B cell (primary cell): ENCODE results near the gene PAQR5. TPM values are rescaled to one million over a fixed set of nuclear protein-coding genes. Genes with fewer than 3 reads are reported as not detected.

Experiments used
- ATAC-seq: fragments of 200-7000 bp; cut with Tn5 transposase; one replicate; pipeline ENCODE4 v1.10.0; 2021; ENCODE audit warnings: low read depth, mild to moderate bottlenecking, moderate number of reproducible peaks, moderate library complexity
- CTCF ChIA-PET: fragments of 350-600 bp; sonication (Branson Sonifier 250); formaldehyde crosslinking; loops from one replicate; lab custom pipeline; 2021; ENCODE audit warnings: antibody characterized with exemption, inconsistent platforms; lab: Charles Lee
- POLR2A ChIA-PET: fragments of 350-600 bp; sonication (Branson Sonifier 250); formaldehyde crosslinking; loops from one replicate; lab custom pipeline; 2021; ENCODE audit warnings: antibody characterized with exemption; lab: Charles Lee
- DNase-seq: peaks from one replicate; pipeline ENCODE4 v3.0.0; 2013
- H2AFZ ChIP-seq: 2 replicates; pipeline ENCODE4 v1.6.1; 2012; ENCODE audit warnings: mild to moderate bottlenecking, low read depth, low read length; ENCODE audit not compliant: insufficient read depth, poor library complexity, severe bottlenecking
- H3K27ac ChIP-seq, 2 donors: 1 replicate in 1 of 2; 2 replicates in 1 of 2; pipeline ENCODE4 v1.5.1; 2012 to 2013; ENCODE audit warnings: low read length in 2 of 2, mild to moderate bottlenecking in 2 of 2, moderate library complexity in 1 of 2
- H3K27me3 ChIP-seq, 4 experiments: fragments of 200-600 bp in 1 of 4; sonication (generic) in 1 of 4; replicated peaks in 1 of 4; 1 replicate in 2 of 4; 2 replicates in 2 of 4; pipeline versions ENCODE4 v1.6.1 to v1.7.0; 2013 to 2016; ENCODE audit warnings: low read length in 3 of 4, mild to moderate bottlenecking in 2 of 4, mixed read lengths in 1 of 4, moderate library complexity in 1 of 4; ENCODE audit not compliant: insufficient read depth in 4 of 4, control insufficient read depth in 3 of 4; ENCODE audit errors: control extremely low read depth in 1 of 4
- H3K36me3 ChIP-seq, 2 experiments: replicated peaks in 1 of 2; 1 replicate in 1 of 2; 2 replicates in 1 of 2; pipeline versions ENCODE4 v1.6.1 to v1.7.1; 2013; ENCODE audit warnings: low read length in 1 of 2; ENCODE audit not compliant: insufficient read depth in 2 of 2, control insufficient read depth in 1 of 2; ENCODE audit errors: control extremely low read depth in 1 of 2, extremely low read depth in 1 of 2
- H3K4me1 ChIP-seq, 2 donors: fragments of 200-600 bp in 1 of 2; sonication (generic) in 1 of 2; 1 replicate in 1 of 2; 2 replicates in 1 of 2; pipeline versions ENCODE4 v1.5.1 to v1.6.1; 2013 to 2017; ENCODE audit warnings: low read length in 2 of 2; ENCODE audit not compliant: control insufficient read depth in 2 of 2, insufficient read depth in 2 of 2
- H3K4me2 ChIP-seq: replicated peaks from 2 replicates; pipeline ENCODE3; 2012; ENCODE audit warnings: mild to moderate bottlenecking, low read depth, low read length; ENCODE audit not compliant: poor library complexity, severe bottlenecking
- H3K4me3 ChIP-seq, 5 experiments: fragments of 200-600 bp in 1 of 5; sonication (generic) in 1 of 5; 1 replicate in 3 of 5; 2 replicates in 2 of 5; pipeline versions ENCODE4 v1.5.1 to v1.7.0; 2011 to 2016; ENCODE audit warnings: low read length in 4 of 5, mild to moderate bottlenecking in 4 of 5, low read depth in 2 of 5, control low read depth in 1 of 5, moderate library complexity in 1 of 5; ENCODE audit not compliant: insufficient read depth in 1 of 5; ENCODE audit errors: control extremely low read depth in 1 of 5, extremely low read depth in 1 of 5
- H3K79me2 ChIP-seq: fragments of 200-600 bp; sonication (generic); one replicate; pipeline ENCODE4 v1.6.0; 2016; ENCODE audit warnings: low read length; ENCODE audit not compliant: control insufficient read depth, insufficient read depth
- H3K9ac ChIP-seq: fragments of 200-600 bp; sonication (generic); 2 replicates; pipeline ENCODE4 v1.6.1; 2017; ENCODE audit warnings: mild to moderate bottlenecking, low read length, moderate library complexity
- H3K9me3 ChIP-seq, 3 donors: one replicate each; pipeline versions ENCODE4 v1.6.1 to v1.7.1; 2013; ENCODE audit warnings: low read length in 2 of 3; ENCODE audit not compliant: control insufficient read depth in 2 of 3, insufficient read depth in 1 of 3; ENCODE audit errors: control extremely low read depth in 1 of 3
- H4K20me1 ChIP-seq: 2 replicates; pipeline ENCODE4 v1.6.0; 2012; ENCODE audit warnings: mild to moderate bottlenecking, low read length; ENCODE audit not compliant: insufficient read depth, control insufficient read depth, poor library complexity, severe bottlenecking
- H3K27ac Mint-ChIP-seq: one replicate; pipeline ENCODE4 v1.8.0; 2021; ENCODE audit warnings: mixed read lengths
- H3K27me3 Mint-ChIP-seq: one replicate; pipeline ENCODE4 v1.8.0; 2021; ENCODE audit warnings: mixed read lengths
- H3K4me1 Mint-ChIP-seq: one replicate; pipeline ENCODE4 v1.8.0; 2021; ENCODE audit warnings: mixed read lengths
- H3K4me3 Mint-ChIP-seq: one replicate; pipeline ENCODE4 v1.8.0; 2021; ENCODE audit warnings: mixed read lengths
- H3K9me3 Mint-ChIP-seq: one replicate; pipeline ENCODE4 v1.8.0; 2022; ENCODE audit warnings: mixed read lengths; ENCODE audit not compliant: insufficient read depth
- CTCF ChIP-seq: fragments of 200-600 bp; IDR thresholded peaks from one replicate; pipeline ENCODE4 v1.8.0; 2022; ENCODE audit warnings: antibody characterized with exemption, mild to moderate bottlenecking
- EZH2 ChIP-seq: IDR thresholded peaks from 2 replicates; pipeline ENCODE4 v1.6.1; 2012; ENCODE audit warnings: borderline replicate concordance, low read depth, mild to moderate bottlenecking, moderate library complexity, low read length; ENCODE audit not compliant: insufficient read depth, poor library complexity, severe bottlenecking
- WGBS: methylation state at CpG from one replicate; pipeline ENCODE4 v1.1.5; 2013; ENCODE audit warnings: missing lambda C conversion rate; ENCODE audit not compliant: insufficient coverage; 5-methylcytosine and 5-hydroxymethylcytosine counted together
- intact Hi-C: fragments of 100-400 bp; cut with micrococcal nuclease; formaldehyde crosslinking; loops from one replicate; pipeline ENCODE4 v1.10.0; 2022
- polyA plus RNA-seq: library from polyadenylated mRNA; depleted of rRNA; stranded (reverse); fragments of >200 nt; gene quantifications from 2 replicates; pipeline ENCODE4 v1.2.3, GENCODE V29; 2012
- total RNA-seq, 2 donors: library from RNA; stranded (reverse); fragments of 120-200 nt in 1 of 2; gene quantifications; 1 replicate in 1 of 2; 2 replicates in 1 of 2; pipeline versions ENCODE4 v1.2.3 to v1.2.4, GENCODE V29; 2013 to 2022

PAQR5 gene
- total and polyA plus RNA-seq, 2 donors (not counting 1 experiment from before 2014, with no cell fraction given), result not detected

GRCh38 chr15:69390575-69390974, 91.9 kb downstream of the PAQR5 start:
- Histone ChIP-seq H3K27me3 (no peaks in the 10 kb centered on the region), H3K4me1 (peaks cover 3 to 7% of the 10 kb centered on the region in 2 donors), H3K9ac (no peak overlapping the region), H3K79me2 (no peaks in the 10 kb centered on the region), H3K4me3 (no peak overlapping the region), H2AFZ (no peak overlapping the region), H3K27ac (no peak overlapping the region), H3K36me3 (no peaks in the 10 kb centered on the region), H4K20me1 (no peaks in the 10 kb centered on the region), H3K4me2 (no peak overlapping the region), H3K9me3 (no peaks in the 10 kb centered on the region)
- intact Hi-C loops, result no loop called here
- peaks cover 6% of the 10 kb centered on the region for H3K4me1 Mint-ChIP-seq
- DNase-seq (no peak), ATAC-seq (no peak)
- no peaks in the 10 kb centered on the region for H3K9me3 Mint-ChIP-seq
- H3K4me3 Mint-ChIP-seq, result no peak overlapping the region
- no peaks in the 10 kb centered on the region for H3K27me3 Mint-ChIP-seq
- WGBS, result no CpG with 5 or more reads among the region's 2 CpGs
- ChIA-PET POLR2A (no interaction called here), CTCF (interaction anchor here (0.6 to 1.1 kb wide), 2 partner anchors 14 to 525 kb away, joined by 3 read pairs; no protein-coding TSS in a partner anchor)
- TF ChIP-seq CTCF, result no peak
- TF ChIP-seq EZH2, result no peak
- no peak overlapping the region for H3K27ac Mint-ChIP-seq

GRCh38 chr15:69391046-69391757, 92.5 kb downstream of the PAQR5 start:
- H4K20me1 ChIP-seq, result no peaks in the 10 kb centered on the region
- no peak overlapping the region for H3K4me3 Mint-ChIP-seq
- H3K9me3 Mint-ChIP-seq, result no peaks in the 10 kb centered on the region
- H3K79me2 ChIP-seq, result no peaks in the 10 kb centered on the region
- no peaks in the 10 kb centered on the region for H3K9me3 ChIP-seq
- 95% methylated on average over 11 of the region's 11 CpGs for WGBS
- ATAC-seq, result no peak
- no peak for DNase-seq
- peaks cover 3 to 7% of the 10 kb centered on the region in 2 donors for H3K4me1 ChIP-seq
- peaks cover 0 to 3% (median 0%) of the 10 kb centered on the region in 4 experiments for H3K27me3 ChIP-seq
- H2AFZ ChIP-seq, result no peak overlapping the region
- TF ChIP-seq EZH2 (no peak), CTCF (no peak)
- intact Hi-C loops, result no loop called here
- no peak overlapping the region for H3K4me3 ChIP-seq
- H3K9ac ChIP-seq, result no peak overlapping the region
- H3K4me2 ChIP-seq, result no peak overlapping the region
- peaks cover 6% of the 10 kb centered on the region for H3K4me1 Mint-ChIP-seq
- no peaks in the 10 kb centered on the region for H3K36me3 ChIP-seq
- H3K27me3 Mint-ChIP-seq, result no peaks in the 10 kb centered on the region
- CTCF ChIA-PET, result interaction anchor here (1.1 kb wide), 1 partner anchor 13 kb away, joined by 3 read pairs; no protein-coding TSS in a partner anchor
- H3K27ac Mint-ChIP-seq, result no peak overlapping the region
- POLR2A ChIA-PET, result no interaction called here
- no peak overlapping the region for H3K27ac ChIP-seq
